ENCODE measurements around the gene TCP1.

- TF ChIP-seq, protein P1, sequence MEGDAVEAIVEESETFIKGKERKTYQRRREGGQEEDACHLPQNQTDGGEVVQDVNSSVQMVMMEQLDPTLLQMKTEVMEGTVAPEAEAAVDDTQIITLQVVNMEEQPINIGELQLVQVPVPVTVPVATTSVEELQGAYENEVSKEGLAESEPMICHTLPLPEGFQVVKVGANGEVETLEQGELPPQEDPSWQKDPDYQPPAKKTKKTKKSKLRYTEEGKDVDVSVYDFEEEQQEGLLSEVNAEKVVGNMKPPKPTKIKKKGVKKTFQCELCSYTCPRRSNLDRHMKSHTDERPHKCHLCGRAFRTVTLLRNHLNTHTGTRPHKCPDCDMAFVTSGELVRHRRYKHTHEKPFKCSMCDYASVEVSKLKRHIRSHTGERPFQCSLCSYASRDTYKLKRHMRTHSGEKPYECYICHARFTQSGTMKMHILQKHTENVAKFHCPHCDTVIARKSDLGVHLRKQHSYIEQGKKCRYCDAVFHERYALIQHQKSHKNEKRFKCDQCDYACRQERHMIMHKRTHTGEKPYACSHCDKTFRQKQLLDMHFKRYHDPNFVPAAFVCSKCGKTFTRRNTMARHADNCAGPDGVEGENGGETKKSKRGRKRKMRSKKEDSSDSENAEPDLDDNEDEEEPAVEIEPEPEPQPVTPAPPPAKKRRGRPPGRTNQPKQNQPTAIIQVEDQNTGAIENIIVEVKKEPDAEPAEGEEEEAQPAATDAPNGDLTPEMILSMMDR (conservative IDR thresholded peaks at IDR 0.05), result no peak
- TF ChIP-seq EZH2 (IDR thresholded peaks at IDR 0.05; ENCODE audit: low read depth), result no peak
These were observed 38.7 kb upstream of the TCP1 start for GRCh38 chr6:159828074-159828473.

Data from PC-9 (cell line).